Astrocyte of the cerebellum (primary cell): ENCODE measurements around the gene CDH24.
"Not testable (repeated sequence)": the region's sequence is repeated elsewhere in the genome, so short reads cannot be mapped to it uniquely, and the experiment has no call there.

Source experiments
- DNase-seq: peaks from one replicate; pipeline ENCODE4 v3.0.0-alpha.2; 2011; ENCODE audit warnings: low read depth
- H3K4me3 ChIP-seq: 2 replicates; pipeline ENCODE4 v1.5.1; 2011; ENCODE audit warnings: mild to moderate bottlenecking, low read depth, low read length, moderate library complexity
- in situ Hi-C: cut with HindIII; loops from 2 replicates; pipeline ENCODE4 v1.10.0; 2017; ENCODE audit warnings: low sequenced_read_pairs
- TF ChIP-seq, protein P1 (sequence below): IDR thresholded peaks from 2 replicates; pipeline ENCODE4 v1.5.1; 2012; ENCODE audit warnings: low read length, low read depth, moderate library complexity, mild to moderate bottlenecking; ENCODE audit errors: missing control alignments

The CDH24 gene

DNA sequence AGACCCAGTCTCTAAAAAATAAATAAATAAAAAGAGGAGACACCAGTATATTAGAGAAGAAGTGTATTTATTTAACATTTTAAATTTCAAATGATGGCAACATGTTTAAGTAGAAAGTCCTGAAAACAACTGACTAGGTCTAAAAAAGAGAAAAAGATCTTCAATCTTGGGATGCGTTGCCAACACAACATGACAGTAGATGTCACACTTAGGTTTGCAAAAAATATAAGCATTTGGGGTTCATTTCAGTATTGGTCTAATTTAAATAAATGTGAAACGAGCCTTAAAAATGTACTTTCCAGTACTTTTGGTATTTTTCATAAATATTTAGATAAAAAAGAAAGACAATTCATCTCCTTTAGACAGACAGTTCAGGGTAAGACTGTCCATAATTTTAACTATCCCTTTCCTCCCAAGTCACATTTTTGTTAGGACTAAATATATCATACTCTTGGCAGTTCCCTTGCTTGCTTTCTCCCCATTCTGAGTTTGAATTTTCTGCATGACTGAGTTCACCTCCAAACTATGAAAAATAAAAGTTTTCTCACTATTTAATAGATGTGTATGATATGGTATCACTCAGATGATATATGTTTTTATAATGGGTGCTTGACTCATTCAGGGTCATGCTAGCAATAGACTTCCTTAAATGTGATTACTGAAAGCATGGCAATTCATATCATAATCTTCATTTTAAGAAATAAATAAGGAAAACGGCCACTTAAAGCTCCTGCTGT lies 51.7 kb downstream of the CDH24 start:
- TF ChIP-seq, protein P1, sequence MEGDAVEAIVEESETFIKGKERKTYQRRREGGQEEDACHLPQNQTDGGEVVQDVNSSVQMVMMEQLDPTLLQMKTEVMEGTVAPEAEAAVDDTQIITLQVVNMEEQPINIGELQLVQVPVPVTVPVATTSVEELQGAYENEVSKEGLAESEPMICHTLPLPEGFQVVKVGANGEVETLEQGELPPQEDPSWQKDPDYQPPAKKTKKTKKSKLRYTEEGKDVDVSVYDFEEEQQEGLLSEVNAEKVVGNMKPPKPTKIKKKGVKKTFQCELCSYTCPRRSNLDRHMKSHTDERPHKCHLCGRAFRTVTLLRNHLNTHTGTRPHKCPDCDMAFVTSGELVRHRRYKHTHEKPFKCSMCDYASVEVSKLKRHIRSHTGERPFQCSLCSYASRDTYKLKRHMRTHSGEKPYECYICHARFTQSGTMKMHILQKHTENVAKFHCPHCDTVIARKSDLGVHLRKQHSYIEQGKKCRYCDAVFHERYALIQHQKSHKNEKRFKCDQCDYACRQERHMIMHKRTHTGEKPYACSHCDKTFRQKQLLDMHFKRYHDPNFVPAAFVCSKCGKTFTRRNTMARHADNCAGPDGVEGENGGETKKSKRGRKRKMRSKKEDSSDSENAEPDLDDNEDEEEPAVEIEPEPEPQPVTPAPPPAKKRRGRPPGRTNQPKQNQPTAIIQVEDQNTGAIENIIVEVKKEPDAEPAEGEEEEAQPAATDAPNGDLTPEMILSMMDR: no peak
- no peak overlapping the region for H3K4me3 ChIP-seq
- in situ Hi-C loops: loop anchor here (10.0 kb wide), 1 partner anchor 89 kb away; the partner anchor contains the start of genes ACIN1 and C14orf119
- DNase-seq: no peak

- not testable (repeated sequence) for H3K4me3 ChIP-seq, DNase-seq
- in situ Hi-C loops: loop anchor here (10.0 kb wide), 1 partner anchor 91 kb away; the partner anchor contains the start of genes ACIN1 and C14orf119
Observed at GRCh38 chr14:23004274-23004673, 53.0 kb downstream of the CDH24 start.

- DNase-seq: no peak
- in situ Hi-C loops: loop anchor here (10.0 kb wide), 1 partner anchor 92 kb away; the partner anchor contains the start of genes ACIN1 and C14orf119
- H3K4me3 ChIP-seq: no peak overlapping the region
- TF ChIP-seq, protein P1: no peak
Observed at GRCh38 chr14:23002592-23002991, 54.7 kb downstream of the CDH24 start.

DNA sequence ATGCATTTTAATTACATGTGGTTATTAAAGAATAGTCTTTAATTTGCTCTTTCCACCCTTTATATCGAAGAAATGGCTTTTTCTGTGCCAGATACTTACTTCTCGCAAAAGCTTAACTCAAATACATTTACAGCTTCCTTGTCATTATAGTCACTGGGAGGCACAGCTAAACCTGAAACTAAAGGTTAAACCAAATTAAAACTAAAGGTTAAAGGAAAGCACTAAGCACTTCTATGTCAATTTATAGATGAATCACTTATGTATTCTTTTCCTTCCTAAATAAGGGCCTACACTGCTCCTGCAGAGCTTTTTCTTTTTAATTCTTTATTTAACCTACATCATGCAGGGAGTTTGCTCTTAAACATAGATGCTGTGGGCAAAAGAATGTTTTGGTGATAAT lies 56.5 kb downstream of the CDH24 start:
- in situ Hi-C loops: loop anchor here (10.0 kb wide), 1 partner anchor 94 kb away; the partner anchor contains the start of genes ACIN1 and C14orf119
- H3K4me3 ChIP-seq: no peak overlapping the region
- TF ChIP-seq, protein P1: no peak
- DNase-seq: no peak

DNA sequence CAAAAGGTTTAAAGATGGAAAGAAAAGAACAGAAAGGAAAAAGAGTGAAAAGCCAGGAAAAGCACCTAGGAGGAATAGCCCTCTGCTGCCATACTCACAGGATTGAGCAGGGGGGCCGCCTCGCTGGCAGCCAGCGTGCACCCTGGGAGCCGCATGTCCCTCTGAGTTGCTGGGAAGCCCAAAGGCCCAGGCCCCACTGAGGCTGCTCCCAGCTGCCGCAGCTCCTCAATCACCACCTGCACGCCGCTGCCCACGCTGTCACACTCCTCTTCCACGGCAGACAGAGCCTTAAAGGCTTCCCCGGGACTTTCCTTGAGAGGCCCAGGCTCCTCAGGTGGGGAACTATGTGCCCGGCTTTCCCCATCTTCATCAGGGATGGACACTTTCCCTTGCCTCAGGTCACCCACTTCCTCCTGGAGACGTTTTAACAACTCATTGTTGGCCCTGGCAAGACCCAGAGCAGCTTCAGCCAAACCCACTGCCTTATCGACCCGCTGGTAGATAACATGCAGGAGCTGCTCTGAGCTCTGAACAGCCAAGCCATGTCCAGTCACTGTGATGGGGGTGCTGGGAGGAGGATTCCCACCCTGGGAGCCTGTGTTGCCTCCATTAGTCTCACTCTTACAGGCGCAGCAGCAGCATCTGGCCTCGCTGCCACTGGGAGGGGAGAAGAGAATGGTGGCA lies 58.8 kb downstream of the CDH24 start:
- in situ Hi-C loops: loop anchor here (10.0 kb wide), 1 partner anchor 46 kb away; the partner anchor contains the start of gene PSMB11
- no peak for DNase-seq
- TF ChIP-seq, protein P1: no peak
- H3K4me3 ChIP-seq: no peak overlapping the region

- TF ChIP-seq, protein P1: no peak
- DNase-seq: no peak
- H3K4me3 ChIP-seq: no peak overlapping the region
- in situ Hi-C loops: loop anchor here (10.0 kb wide), 1 partner anchor 47 kb away; the partner anchor contains the start of gene PSMB11
Observed at GRCh38 chr14:22997676-22998323, 59.5 kb downstream of the CDH24 start.
